ENCODE measurements around the gene ADAMTS8. TPM values are rescaled to one million over a fixed set of nuclear protein-coding genes. Genes with fewer than 3 reads are reported as not detected.

ADAMTS8 gene
- total RNA-seq, 1 donor from 2014 or later, result not detected

DNA sequence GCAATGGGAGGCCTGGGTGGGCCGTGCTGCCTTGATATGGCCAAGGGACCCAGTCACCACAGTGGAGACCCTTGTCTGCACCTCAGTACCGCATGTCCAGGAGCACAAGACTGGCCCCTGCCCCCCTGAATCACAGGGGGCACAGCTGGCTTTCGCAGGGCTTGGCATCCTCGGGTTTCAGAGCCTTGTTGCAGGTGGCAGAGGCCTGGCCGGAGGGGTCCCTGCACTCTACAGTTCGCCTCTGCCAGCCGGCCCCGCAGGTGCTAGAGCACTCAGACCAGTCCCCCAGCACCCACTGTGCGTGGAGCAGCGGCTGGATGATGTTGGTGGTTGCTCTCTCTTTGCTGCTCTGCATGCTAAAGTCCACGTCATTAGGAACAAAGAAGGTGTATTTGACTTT is 23.0 kb downstream of the ADAMTS8 start:
- H4K20me1 ChIP-seq (ENCODE audit: low read depth), result no peaks in the 10 kb centered on the region
- Mint-ChIP-seq H3K27ac (peak overlapping the region; percentile 63), H3K36me3 (peaks cover 2% of the 10 kb centered on the region), H3K4me1 (peaks cover 23% of the 10 kb centered on the region), H3K27me3 (ENCODE audit: insufficient read depth, low read depth) (peaks cover 19% of the 10 kb centered on the region), H3K4me3 (no peak overlapping the region), H3K9me3 (no peaks in the 10 kb centered on the region)
- no peak overlapping the region for H3K4me3 ChIP-seq
- TF ChIP-seq EZH2phosphoT487 (IDR thresholded peaks at IDR 0.05) (no peak), EZH2 (IDR thresholded peaks at IDR 0.05) (no peak)
- no peaks in the 10 kb centered on the region for H3K9me3 ChIP-seq (ENCODE audit: low read depth)
- H3K9ac ChIP-seq, result no peak overlapping the region
- H3K36me3 ChIP-seq, result no peaks in the 10 kb centered on the region
- H3K27me3 ChIP-seq, result no peaks in the 10 kb centered on the region
- H2AFZ ChIP-seq (replicated peaks), result no peak overlapping the region
- H3K79me2 ChIP-seq (ENCODE audit: low read depth), result no peaks in the 10 kb centered on the region
- no peak overlapping the region for H3K27ac ChIP-seq
- H3K4me2 ChIP-seq, result no peak overlapping the region
- no peaks in the 10 kb centered on the region for H3K4me1 ChIP-seq
- H3F3A ChIP-seq (ENCODE audit: low read depth), result no peaks in the 10 kb centered on the region
- DNase-seq (ENCODE audit: low spot score), result no peak

DNA sequence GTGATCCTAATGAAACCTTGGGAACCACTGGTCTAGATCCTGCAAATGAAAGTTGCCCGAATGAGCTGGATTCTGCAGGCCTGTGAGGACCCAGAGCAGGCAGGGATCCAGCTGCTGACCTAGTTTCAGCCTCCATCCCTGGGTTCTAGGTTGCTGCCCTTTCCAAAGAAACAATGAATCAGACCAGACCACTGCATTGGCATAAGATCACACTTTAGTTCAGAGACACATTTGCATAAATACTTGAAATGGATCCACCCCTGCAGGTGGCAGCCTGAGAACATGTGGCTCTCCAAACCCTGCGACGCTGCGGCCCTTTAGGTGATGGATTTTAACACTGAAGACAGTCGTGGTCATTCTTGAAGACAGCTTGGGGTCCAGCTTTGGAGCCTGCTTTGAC is 23.7 kb downstream of the ADAMTS8 start:
- H3K4me2 ChIP-seq, result no peak overlapping the region
- H3K4me3 ChIP-seq, result no peak overlapping the region
- no peaks in the 10 kb centered on the region for H3K9me3 Mint-ChIP-seq
- no peak overlapping the region for H3K9ac ChIP-seq
- no peak for TF ChIP-seq EZH2 (IDR thresholded peaks at IDR 0.05)
- TF ChIP-seq, protein P1, sequence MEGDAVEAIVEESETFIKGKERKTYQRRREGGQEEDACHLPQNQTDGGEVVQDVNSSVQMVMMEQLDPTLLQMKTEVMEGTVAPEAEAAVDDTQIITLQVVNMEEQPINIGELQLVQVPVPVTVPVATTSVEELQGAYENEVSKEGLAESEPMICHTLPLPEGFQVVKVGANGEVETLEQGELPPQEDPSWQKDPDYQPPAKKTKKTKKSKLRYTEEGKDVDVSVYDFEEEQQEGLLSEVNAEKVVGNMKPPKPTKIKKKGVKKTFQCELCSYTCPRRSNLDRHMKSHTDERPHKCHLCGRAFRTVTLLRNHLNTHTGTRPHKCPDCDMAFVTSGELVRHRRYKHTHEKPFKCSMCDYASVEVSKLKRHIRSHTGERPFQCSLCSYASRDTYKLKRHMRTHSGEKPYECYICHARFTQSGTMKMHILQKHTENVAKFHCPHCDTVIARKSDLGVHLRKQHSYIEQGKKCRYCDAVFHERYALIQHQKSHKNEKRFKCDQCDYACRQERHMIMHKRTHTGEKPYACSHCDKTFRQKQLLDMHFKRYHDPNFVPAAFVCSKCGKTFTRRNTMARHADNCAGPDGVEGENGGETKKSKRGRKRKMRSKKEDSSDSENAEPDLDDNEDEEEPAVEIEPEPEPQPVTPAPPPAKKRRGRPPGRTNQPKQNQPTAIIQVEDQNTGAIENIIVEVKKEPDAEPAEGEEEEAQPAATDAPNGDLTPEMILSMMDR (IDR thresholded peaks at IDR 0.05), result no peak
- no peaks in the 10 kb centered on the region for H3K27me3 ChIP-seq
- peak overlapping the region; percentile 66 for H3K27ac Mint-ChIP-seq
- no peaks in the 10 kb centered on the region for H3F3A ChIP-seq (ENCODE audit: low read depth)
- H3K4me3 Mint-ChIP-seq, result no peak overlapping the region
- H3K27ac ChIP-seq, result no peak overlapping the region
- H3K4me1 ChIP-seq, result no peaks in the 10 kb centered on the region
- no peaks in the 10 kb centered on the region for H4K20me1 ChIP-seq (ENCODE audit: low read depth)
- H3K9me3 ChIP-seq (ENCODE audit: low read depth), result no peaks in the 10 kb centered on the region
- no peak for DNase-seq (ENCODE audit: low spot score)
- peaks cover 19% of the 10 kb centered on the region for H3K27me3 Mint-ChIP-seq (ENCODE audit: insufficient read depth, low read depth)
- peaks cover 23% of the 10 kb centered on the region for H3K4me1 Mint-ChIP-seq
- peaks cover 2% of the 10 kb centered on the region for H3K36me3 Mint-ChIP-seq
- H3K79me2 ChIP-seq (ENCODE audit: low read depth), result no peaks in the 10 kb centered on the region
- no peaks in the 10 kb centered on the region for H3K36me3 ChIP-seq
- H2AFZ ChIP-seq (replicated peaks), result no peak overlapping the region

DNA sequence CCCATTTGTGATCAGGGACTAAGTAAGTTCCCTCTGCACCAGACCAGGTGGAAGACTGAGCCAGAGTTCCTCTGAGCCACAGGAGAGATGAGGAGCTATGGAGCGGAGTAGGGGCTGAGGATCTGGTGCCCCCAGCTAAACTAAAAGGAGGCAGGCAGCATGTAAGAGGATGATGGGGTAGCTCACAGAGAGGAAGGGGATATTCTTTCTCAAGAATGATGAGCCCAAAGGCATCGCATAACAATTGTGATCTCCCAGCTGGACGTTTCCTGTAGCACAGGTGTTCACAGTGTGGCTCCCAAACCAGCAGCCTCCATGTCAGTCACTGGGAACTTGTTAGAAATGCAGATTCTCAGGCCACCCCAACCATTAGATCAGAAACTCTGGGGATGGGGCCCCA is 24.4 kb downstream of the ADAMTS8 start:
- Histone ChIP-seq H3K9ac (no peak overlapping the region), H3K27ac (no peak overlapping the region), H3K79me2 (ENCODE audit: low read depth) (no peaks in the 10 kb centered on the region), H3K4me1 (no peaks in the 10 kb centered on the region), H3K36me3 (no peaks in the 10 kb centered on the region), H2AFZ (replicated peaks) (no peak overlapping the region), H3K4me2 (no peak overlapping the region), H4K20me1 (ENCODE audit: low read depth) (no peaks in the 10 kb centered on the region), H3K9me3 (ENCODE audit: low read depth) (no peaks in the 10 kb centered on the region), H3K4me3 (no peak overlapping the region), H3F3A (ENCODE audit: low read depth) (no peaks in the 10 kb centered on the region), H3K27me3 (no peaks in the 10 kb centered on the region)
- H3K4me1 Mint-ChIP-seq, result peaks cover 23% of the 10 kb centered on the region
- no peaks in the 10 kb centered on the region for H3K9me3 Mint-ChIP-seq
- peaks cover 2% of the 10 kb centered on the region for H3K36me3 Mint-ChIP-seq
- peaks cover 17% of the 10 kb centered on the region for H3K27me3 Mint-ChIP-seq (ENCODE audit: insufficient read depth, low read depth)
- TF ChIP-seq, protein P1 (IDR thresholded peaks at IDR 0.05), result no peak
- no peak for TF ChIP-seq EZH2phosphoT487 (IDR thresholded peaks at IDR 0.05)
- no peak for TF ChIP-seq EZH2 (IDR thresholded peaks at IDR 0.05)
- H3K27ac Mint-ChIP-seq, result peak overlapping the region; percentile 43
- no peak overlapping the region for H3K4me3 Mint-ChIP-seq
- no peak for DNase-seq (ENCODE audit: low spot score)

DNA sequence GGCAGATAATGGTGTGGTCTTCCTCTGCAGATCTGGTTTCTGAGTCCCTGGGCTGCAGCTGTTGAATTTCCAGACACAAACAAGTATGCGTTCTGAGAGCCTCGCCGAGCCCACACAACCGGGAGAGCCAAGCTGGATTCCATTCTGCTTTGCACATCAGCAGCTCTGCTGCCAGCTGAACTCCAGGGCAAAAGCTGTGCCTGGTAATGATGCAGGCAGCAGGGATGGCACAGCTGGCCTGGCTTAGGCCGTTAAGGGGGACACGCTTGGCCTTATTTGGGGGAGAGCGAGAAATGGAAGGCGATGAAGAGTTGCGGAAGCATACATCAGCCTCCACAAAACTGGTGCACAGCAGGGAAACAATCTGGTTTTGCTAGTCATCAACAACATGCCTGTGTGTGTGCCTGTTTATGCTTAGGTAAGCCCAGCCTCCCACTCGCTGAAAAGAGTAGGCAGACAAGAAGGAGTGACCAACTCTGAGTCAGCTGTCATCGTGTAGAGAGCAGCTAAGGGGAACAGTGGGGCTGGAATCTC is 25.1 kb downstream of the ADAMTS8 start:
- Mint-ChIP-seq H3K36me3 (peaks cover 2% of the 10 kb centered on the region), H3K9me3 (no peaks in the 10 kb centered on the region), H3K27ac (no peak overlapping the region), H3K4me3 (no peak overlapping the region), H3K27me3 (ENCODE audit: insufficient read depth, low read depth) (peaks cover 16% of the 10 kb centered on the region), H3K4me1 (peaks cover 23% of the 10 kb centered on the region)
- H3K79me2 ChIP-seq (ENCODE audit: low read depth), result no peaks in the 10 kb centered on the region
- no peaks in the 10 kb centered on the region for H3K36me3 ChIP-seq
- H3K27me3 ChIP-seq, result no peaks in the 10 kb centered on the region
- H3K9me3 ChIP-seq (ENCODE audit: low read depth), result no peaks in the 10 kb centered on the region
- H2AFZ ChIP-seq (replicated peaks), result no peak overlapping the region
- DNase-seq (ENCODE audit: low spot score), result no peak
- H3K4me2 ChIP-seq, result no peak overlapping the region
- no peaks in the 10 kb centered on the region for H3F3A ChIP-seq (ENCODE audit: low read depth)
- H3K4me3 ChIP-seq, result no peak overlapping the region
- H4K20me1 ChIP-seq (ENCODE audit: low read depth), result no peaks in the 10 kb centered on the region
- no peak overlapping the region for H3K27ac ChIP-seq
- TF ChIP-seq EZH2 (IDR thresholded peaks at IDR 0.05) (no peak), EZH2phosphoT487 (IDR thresholded peaks at IDR 0.05) (no peak)
- TF ChIP-seq, protein P1 (IDR thresholded peaks at IDR 0.05), result no peak
- H3K9ac ChIP-seq, result no peak overlapping the region
- H3K4me1 ChIP-seq, result no peaks in the 10 kb centered on the region
